Lower leg skin (tissue), 4 donors: ENCODE results near the gene IGSF9. TPM values are rescaled to one million over a fixed set of nuclear protein-coding genes. Genes with fewer than 3 reads are reported as not detected.

Experiments
- DNase-seq, 2 donors: peaks; one replicate each; pipeline ENCODE4 v3.0.0-alpha.2; 2019; ENCODE audit warnings: low spot score in 2 of 2
- H3K4me3 ChIP-seq: fragments of 200-600 bp; sonication (generic); 2 replicates; pipeline ENCODE4 v1.5.1; 2017; ENCODE audit warnings: mild to moderate bottlenecking, low read depth; ENCODE audit not compliant: poor library complexity, severe bottlenecking
- POLR2A ChIP-seq, 2 donors: fragments of 450-650 bp; IDR thresholded peaks; one replicate each; pipeline ENCODE4 v1.6.1; 2016 to 2017; ENCODE audit warnings: antibody characterized with exemption in 2 of 2, mild to moderate bottlenecking in 1 of 2, moderate library complexity in 1 of 2
- WGBS, 2 donors: methylation state at CpG; one replicate each; pipeline ENCODE4 v1.1.5; 2018; 5-methylcytosine and 5-hydroxymethylcytosine counted together
- intact Hi-C: fragments of 100-400 bp; cut with DNase I; formaldehyde crosslinking; loops from one replicate; pipeline ENCODE4 v1.15.0; 2023; ENCODE audit warnings: low total_unique reads
- total RNA-seq, 4 donors: library from RNA; depleted of rRNA; stranded (reverse); fragments of >200 nt; gene quantifications; one replicate each; pipeline ENCODE4 v1.1.0, GENCODE V29; 2016
- TF ChIP-seq, protein P1 (sequence below), 3 donors: fragments of 450-650 bp; IDR thresholded peaks; one replicate each; pipeline ENCODE4 v1.5.1; 2016; ENCODE audit warnings: antibody characterized with exemption in 3 of 3, mild to moderate bottlenecking in 3 of 3, moderate library complexity in 2 of 3

The IGSF9 gene
- total RNA-seq, 4 donors from 2014 or later = 17.7 to 29.6 (median 19.6) TPM

DNA sequence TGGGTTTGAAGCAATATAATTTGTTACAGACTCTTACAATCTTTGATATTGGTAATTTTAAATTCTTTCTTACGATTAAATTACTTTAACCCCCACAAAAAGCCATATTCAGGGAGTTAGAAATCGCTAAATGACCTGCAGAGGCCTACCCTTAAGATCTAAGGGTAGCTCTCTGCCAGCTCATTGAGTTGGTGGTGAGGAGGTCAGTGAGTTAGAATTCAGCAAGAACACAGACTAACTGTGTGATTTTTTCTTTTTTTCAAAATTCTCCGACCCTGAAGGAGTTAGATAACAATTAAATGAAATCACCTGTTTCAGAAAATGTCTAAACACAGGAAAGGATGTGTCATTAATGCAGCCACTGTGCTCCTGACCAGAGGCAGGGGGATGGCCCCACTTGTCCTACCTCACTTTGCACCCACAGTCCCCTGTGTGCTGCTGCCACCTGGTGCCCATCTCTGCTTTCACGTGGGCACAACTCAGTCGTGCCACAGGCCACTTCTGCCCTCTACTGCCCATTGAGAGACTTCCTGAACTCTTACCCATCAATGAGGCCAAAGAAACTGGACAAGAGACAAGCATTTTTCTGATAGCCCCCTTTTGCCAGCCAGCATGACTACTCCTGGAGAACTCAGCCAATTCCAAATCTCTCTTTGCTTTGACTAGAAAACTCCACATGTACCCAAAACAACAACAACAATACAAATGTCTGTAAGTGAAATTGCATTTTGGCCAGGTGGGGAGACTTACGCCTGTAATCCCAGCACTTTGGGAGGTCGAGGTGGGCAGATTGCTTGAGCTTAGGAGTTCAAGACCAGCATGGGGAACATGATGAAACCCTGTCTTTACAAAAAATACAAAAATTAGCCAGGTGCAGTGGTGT, 53.9 kb downstream of the IGSF9 start:
- intact Hi-C loops = loop anchor here (2.0 kb wide), 1 partner anchor 93 kb away; no protein-coding TSS in a partner anchor
- WGBS, 2 donors = 46% methylated on average over 7 of the region's 7 CpGs
- DNase-seq = peak; percentile 81 to 94
- no peak overlapping the region for H3K4me3 ChIP-seq
- TF ChIP-seq, protein P1, sequence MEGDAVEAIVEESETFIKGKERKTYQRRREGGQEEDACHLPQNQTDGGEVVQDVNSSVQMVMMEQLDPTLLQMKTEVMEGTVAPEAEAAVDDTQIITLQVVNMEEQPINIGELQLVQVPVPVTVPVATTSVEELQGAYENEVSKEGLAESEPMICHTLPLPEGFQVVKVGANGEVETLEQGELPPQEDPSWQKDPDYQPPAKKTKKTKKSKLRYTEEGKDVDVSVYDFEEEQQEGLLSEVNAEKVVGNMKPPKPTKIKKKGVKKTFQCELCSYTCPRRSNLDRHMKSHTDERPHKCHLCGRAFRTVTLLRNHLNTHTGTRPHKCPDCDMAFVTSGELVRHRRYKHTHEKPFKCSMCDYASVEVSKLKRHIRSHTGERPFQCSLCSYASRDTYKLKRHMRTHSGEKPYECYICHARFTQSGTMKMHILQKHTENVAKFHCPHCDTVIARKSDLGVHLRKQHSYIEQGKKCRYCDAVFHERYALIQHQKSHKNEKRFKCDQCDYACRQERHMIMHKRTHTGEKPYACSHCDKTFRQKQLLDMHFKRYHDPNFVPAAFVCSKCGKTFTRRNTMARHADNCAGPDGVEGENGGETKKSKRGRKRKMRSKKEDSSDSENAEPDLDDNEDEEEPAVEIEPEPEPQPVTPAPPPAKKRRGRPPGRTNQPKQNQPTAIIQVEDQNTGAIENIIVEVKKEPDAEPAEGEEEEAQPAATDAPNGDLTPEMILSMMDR (IDR thresholded peaks at IDR 0.05) = peak in 1 of 3 donors; percentile 64
- TF ChIP-seq POLR2A (IDR thresholded peaks at IDR 0.05) = no peak

- TF ChIP-seq POLR2A (IDR thresholded peaks at IDR 0.05) = no peak
- TF ChIP-seq, protein P1 (IDR thresholded peaks at IDR 0.05) = no peak
- intact Hi-C loops = loop anchor here (2.0 kb wide), 1 partner anchor 92 kb away; no protein-coding TSS in a partner anchor
- no peak overlapping the region for H3K4me3 ChIP-seq
- DNase-seq = no peak
- WGBS, 2 donors = 74 to 88% methylated on average over 8 of the region's 8 CpGs
These were observed 55.0 kb downstream of the IGSF9 start for GRCh38 chr1:159890390-159890789.

DNA sequence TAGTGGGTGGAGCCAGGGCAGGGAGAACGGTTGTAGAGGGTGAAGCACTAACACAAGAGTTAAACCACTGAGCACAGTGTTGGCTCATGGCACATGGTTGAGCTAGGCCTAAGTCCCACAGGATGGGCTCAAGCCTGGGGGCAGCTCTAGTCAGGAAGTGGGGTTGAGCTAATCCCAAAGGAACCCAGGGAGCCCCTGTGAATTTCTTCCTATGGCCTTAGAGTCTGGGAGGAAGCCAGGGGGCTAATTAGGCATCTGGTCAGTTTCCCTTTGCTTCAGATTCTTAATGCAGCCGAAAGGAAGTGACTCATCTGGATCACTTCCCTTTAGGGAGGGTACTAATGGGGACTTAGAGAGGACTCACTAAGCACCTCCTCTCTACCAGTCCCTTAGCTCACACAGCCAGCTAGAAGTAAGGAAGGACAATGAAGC, 55.6 kb downstream of the IGSF9 start:
- TF ChIP-seq, protein P1 (IDR thresholded peaks at IDR 0.05) = no peak
- no peak for TF ChIP-seq POLR2A (IDR thresholded peaks at IDR 0.05)
- intact Hi-C loops = loop anchor here (2.0 kb wide), 1 partner anchor 91 kb away; no protein-coding TSS in a partner anchor
- 15 to 18% methylated on average over 2 of the region's 2 CpGs for WGBS, 2 donors
- DNase-seq = peak in 1 of 2 donors; percentile 46
- H3K4me3 ChIP-seq = no peak overlapping the region

GRCh38 chr1:159889202-159889601, 56.2 kb downstream of the IGSF9 start:
- TF ChIP-seq POLR2A (IDR thresholded peaks at IDR 0.05) = no peak
- TF ChIP-seq, protein P1 (IDR thresholded peaks at IDR 0.05) = no peak
- no peak for DNase-seq
- WGBS, 2 donors = 93 to 94% methylated on average over 4 of the region's 4 CpGs
- intact Hi-C loops = no loop called here
- H3K4me3 ChIP-seq = no peak overlapping the region

- no peak for DNase-seq
- intact Hi-C loops = loop anchor here (2.0 kb wide), 1 partner anchor 81 kb away; the partner anchor contains the start of gene FCRL6
- 69 to 80% methylated on average over 8 of the region's 8 CpGs for WGBS, 2 donors
- TF ChIP-seq, protein P1 (IDR thresholded peaks at IDR 0.05) = no peak
- TF ChIP-seq POLR2A (IDR thresholded peaks at IDR 0.05) = no peak
- no peak overlapping the region for H3K4me3 ChIP-seq
These were observed 61.1 kb downstream of the IGSF9 start for GRCh38 chr1:159884296-159884695.
